Esophagus muscularis mucosa (tissue), 4 donors: ENCODE results near the gene AKAP17A. TPM values are rescaled to one million over a fixed set of nuclear protein-coding genes. Genes with fewer than 3 reads are reported as not detected.
"Not testable (repeated sequence)": the region's sequence is repeated elsewhere in the genome, so short reads cannot be mapped to it uniquely, and the experiment has no call there.

ENCODE experiments used
- DNase-seq: peaks from one replicate; pipeline ENCODE4 v3.0.0-alpha.2; 2017; ENCODE audit errors: extremely low spot score
- H3K27ac ChIP-seq, 4 donors: fragments of 200-600 bp; sonication (generic); replicated peaks in 1 of 4; 1 replicate in 3 of 4; 2 replicates in 1 of 4; pipeline ENCODE4 v1.5.1; 2016 to 2019; ENCODE audit warnings: mild to moderate bottlenecking in 1 of 4
- H3K27me3 ChIP-seq, 4 donors: fragments of 200-600 bp; sonication (generic); one replicate each; pipeline versions ENCODE4 v1.5.1 to v1.6.0; 2016 to 2019
- H3K36me3 ChIP-seq, 4 donors: fragments of 200-600 bp; sonication (generic); one replicate each; pipeline ENCODE4 v1.5.1; 2016 to 2019
- H3K4me1 ChIP-seq, 4 donors: fragments of 200-600 bp; sonication (generic); one replicate each; pipeline ENCODE4 v1.5.1; 2016 to 2019
- H3K4me3 ChIP-seq, 4 donors: fragments of 200-600 bp; sonication (generic); 1 replicate in 2 of 4; 2 replicates in 2 of 4; pipeline ENCODE4 v1.5.1; 2016 to 2019; ENCODE audit warnings: mild to moderate bottlenecking in 4 of 4, moderate library complexity in 1 of 4
- H3K9me3 ChIP-seq, 4 donors: fragments of 200-600 bp; sonication (generic); 1 replicate in 3 of 4; 2 replicates in 1 of 4; pipeline ENCODE4 v1.5.1; 2016 to 2019
- EP300 ChIP-seq: sonication (generic); formaldehyde crosslinking; IDR thresholded peaks from one replicate; pipeline ENCODE4 v1.6.1; 2017; ENCODE audit warnings: antibody characterized with exemption
- POLR2A ChIP-seq: fragments of 450-650 bp; IDR thresholded peaks from one replicate; pipeline ENCODE4 v1.6.1; 2017; ENCODE audit warnings: antibody characterized with exemption, moderate library complexity, mild to moderate bottlenecking, low read depth
- POLR2AphosphoS5 ChIP-seq, 2 donors: sonication (generic); formaldehyde crosslinking; IDR thresholded peaks; one replicate each; pipeline ENCODE4 v1.6.1; 2017; ENCODE audit warnings: antibody characterized with exemption in 2 of 2
- WGBS: methylation state at CpG from one replicate; pipeline ENCODE4 v1.1.5; 2018; 5-methylcytosine and 5-hydroxymethylcytosine counted together
- intact Hi-C: fragments of 100-400 bp; cut with DNase I; formaldehyde crosslinking; loops from one replicate; pipeline ENCODE4 v1.15.1; 2023
- total RNA-seq, 4 donors: library from RNA; depleted of rRNA; stranded (reverse); fragments of >200 nt; gene quantifications; one replicate each; pipeline versions ENCODE4 v1.1.0 to v1.2.1, GENCODE V29; 2016
- TF ChIP-seq, protein P1 (sequence below), 3 experiments: fragments of 200-600 bp in 2 of 3; fragments of 450-650 bp in 1 of 3; sonication (generic) in 2 of 3; IDR thresholded peaks; one replicate each; pipeline ENCODE4 v1.5.1; 2017 to 2019; ENCODE audit warnings: antibody characterized with exemption in 3 of 3, mild to moderate bottlenecking in 2 of 3, moderate library complexity in 1 of 3

AKAP17A gene
- total RNA-seq, 4 donors from 2014 or later: 23.4 to 36.8 (median 31.0) TPM

DNA sequence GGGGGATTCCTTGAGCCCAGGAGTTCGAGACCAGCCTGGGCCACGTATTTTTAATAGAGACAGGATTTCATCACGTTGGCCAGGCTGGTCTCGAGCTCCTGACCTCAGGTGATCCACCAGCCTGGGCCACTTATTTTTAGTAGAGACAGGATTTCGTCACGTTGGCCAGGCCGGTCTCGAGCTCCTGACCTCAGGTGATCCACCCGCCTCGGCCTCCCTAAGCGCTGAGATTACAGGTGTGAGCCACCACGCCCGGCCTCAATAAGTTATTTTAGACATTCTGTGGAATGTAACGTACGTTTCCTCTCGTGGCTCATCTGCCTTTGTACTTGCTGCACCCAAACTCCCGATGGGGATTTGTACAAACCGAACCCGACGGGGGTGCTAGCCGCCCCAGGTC lies 32.3 kb downstream of the AKAP17A start:
- DNase-seq: no peak
- WGBS: 91% methylated on average over 19 of the region's 21 CpGs
- no peak overlapping the region for H3K4me3 ChIP-seq
- TF ChIP-seq, protein P1, sequence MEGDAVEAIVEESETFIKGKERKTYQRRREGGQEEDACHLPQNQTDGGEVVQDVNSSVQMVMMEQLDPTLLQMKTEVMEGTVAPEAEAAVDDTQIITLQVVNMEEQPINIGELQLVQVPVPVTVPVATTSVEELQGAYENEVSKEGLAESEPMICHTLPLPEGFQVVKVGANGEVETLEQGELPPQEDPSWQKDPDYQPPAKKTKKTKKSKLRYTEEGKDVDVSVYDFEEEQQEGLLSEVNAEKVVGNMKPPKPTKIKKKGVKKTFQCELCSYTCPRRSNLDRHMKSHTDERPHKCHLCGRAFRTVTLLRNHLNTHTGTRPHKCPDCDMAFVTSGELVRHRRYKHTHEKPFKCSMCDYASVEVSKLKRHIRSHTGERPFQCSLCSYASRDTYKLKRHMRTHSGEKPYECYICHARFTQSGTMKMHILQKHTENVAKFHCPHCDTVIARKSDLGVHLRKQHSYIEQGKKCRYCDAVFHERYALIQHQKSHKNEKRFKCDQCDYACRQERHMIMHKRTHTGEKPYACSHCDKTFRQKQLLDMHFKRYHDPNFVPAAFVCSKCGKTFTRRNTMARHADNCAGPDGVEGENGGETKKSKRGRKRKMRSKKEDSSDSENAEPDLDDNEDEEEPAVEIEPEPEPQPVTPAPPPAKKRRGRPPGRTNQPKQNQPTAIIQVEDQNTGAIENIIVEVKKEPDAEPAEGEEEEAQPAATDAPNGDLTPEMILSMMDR (IDR thresholded peaks at IDR 0.05): no peak
- TF ChIP-seq POLR2A (no peak), EP300 (no peak), POLR2AphosphoS5 (IDR thresholded peaks at IDR 0.05) (no peak)
- no peaks in the 10 kb centered on the region for H3K36me3 ChIP-seq
- no peaks in the 10 kb centered on the region for H3K27me3 ChIP-seq
- intact Hi-C loops: no loop called here
- H3K9me3 ChIP-seq: no peaks in the 10 kb centered on the region
- H3K27ac ChIP-seq: no peak overlapping the region
- H3K4me1 ChIP-seq: no peaks in the 10 kb centered on the region

DNA sequence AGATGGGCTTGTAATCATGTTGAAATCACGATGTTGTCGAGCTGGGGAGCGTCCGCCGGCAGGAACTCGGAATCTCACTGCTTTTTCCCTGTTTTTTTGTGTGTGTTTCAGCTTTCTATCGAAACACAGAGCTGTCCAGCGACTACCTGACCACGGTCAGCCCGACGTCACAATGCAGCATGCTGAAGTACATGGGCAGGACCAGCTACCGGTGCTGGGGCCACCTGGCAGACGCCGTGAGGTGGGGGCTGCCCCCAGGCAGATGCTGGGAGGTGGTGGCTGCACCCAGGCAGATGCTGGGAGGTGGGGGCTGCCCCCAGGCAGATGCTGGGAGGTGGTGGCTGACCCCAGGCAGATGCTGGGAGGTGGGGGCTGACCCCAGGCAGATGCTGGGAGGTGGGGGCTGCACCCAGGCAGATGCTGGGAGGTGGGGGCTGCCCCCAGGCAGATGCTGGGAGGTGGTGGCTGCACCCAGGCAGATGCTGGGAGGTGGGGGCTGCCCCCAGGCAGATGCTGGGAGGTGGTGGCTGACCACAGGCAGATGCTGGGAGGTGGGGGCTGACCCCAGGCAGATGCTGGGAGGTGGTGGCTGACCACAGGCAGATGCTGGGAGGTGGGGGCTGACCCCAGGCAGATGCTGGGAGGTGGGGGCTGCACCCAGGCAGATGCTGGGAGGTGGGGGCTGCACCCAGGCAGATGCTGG lies 32.9 kb downstream of the AKAP17A start:
- not testable (repeated sequence) for DNase-seq

DNA sequence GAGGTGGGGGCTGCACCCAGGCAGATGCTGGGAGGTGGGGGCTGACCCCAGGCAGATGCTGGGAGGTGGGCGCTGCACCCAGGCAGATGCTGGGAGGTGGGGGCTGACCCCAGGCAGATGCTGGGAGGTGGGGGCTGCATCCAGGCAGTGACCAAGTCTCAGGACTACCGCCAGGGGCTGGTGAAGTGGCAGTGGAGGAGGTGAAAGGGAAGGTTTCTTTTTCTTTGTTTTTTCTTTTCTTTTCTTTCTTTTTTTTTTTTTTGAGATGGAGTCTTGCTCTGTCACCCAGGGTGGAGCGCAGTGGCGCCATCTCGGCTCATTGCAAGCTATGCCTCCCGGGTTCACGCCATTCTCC lies 33.4 kb downstream of the AKAP17A start:
- H3K36me3 ChIP-seq, intact Hi-C loops, H3K27ac ChIP-seq, DNase-seq, H3K27me3 ChIP-seq, H3K9me3 ChIP-seq, H3K4me3 ChIP-seq, H3K4me1 ChIP-seq: not testable (repeated sequence)
- WGBS: 96% methylated on average over 7 of the region's 7 CpGs

More for the DNA sequence above, 32.9 kb downstream of the AKAP17A start:
- WGBS: 87% methylated on average over 11 of the region's 14 CpGs
- H3K27me3 ChIP-seq, H3K27ac ChIP-seq, H3K36me3 ChIP-seq, H3K9me3 ChIP-seq, H3K4me1 ChIP-seq, intact Hi-C loops, H3K4me3 ChIP-seq: not testable (repeated sequence)

DNA sequence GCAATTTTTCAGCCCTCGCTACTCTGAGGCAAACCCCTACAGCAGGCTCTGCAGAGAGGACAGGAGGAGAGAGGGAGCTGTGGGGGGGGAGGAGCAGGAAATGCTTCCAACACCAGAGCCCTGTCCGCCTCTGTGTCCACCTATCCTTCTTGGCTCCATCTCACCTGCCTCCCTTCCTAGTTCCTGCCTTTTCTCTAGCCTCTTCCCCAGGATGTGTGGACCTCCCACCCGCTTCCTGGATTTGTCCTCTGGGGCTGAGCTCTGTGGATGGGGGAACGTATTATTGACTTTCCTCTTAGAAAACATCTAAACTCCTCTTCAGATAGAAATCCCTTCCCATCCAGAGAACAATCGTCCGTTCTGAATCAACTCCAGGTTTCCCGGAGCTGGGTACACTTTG lies 37.8 kb downstream of the AKAP17A start:
- DNase-seq: no peak
- Histone ChIP-seq H3K9me3 (no peaks in the 10 kb centered on the region), H3K36me3 (no peaks in the 10 kb centered on the region), H3K27ac (no peak overlapping the region), H3K27me3 (no peaks in the 10 kb centered on the region), H3K4me3 (no peak overlapping the region), H3K4me1 (no peaks in the 10 kb centered on the region)
- WGBS: 76% methylated on average over 7 of the region's 7 CpGs
- intact Hi-C loops: no loop called here
- TF ChIP-seq, protein P1 (IDR thresholded peaks at IDR 0.05): no peak
- TF ChIP-seq POLR2AphosphoS5 (IDR thresholded peaks at IDR 0.05): no peak
- TF ChIP-seq EP300: no peak
- TF ChIP-seq POLR2A: no peak

DNA sequence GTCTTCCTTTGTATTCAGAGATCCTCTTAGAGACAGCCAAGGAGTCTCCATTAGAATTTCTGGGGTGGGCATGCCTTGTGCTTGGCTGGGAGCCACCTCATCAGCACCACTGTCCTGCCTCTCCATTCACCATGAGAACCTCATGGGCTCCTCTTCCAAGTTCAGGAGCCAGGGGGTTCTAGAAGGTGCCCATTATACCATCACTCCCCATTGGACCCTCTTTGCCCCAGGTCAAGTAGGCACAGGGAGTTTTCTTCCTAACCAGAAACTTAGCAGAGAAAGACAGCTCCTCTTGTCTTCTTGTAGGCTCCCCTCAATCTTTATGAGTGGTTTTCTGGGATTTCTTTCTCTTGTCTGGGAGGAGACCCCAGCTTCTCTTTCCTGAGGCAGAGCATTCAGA lies 54.6 kb downstream of the AKAP17A start:
- Histone ChIP-seq H3K36me3 (no peaks in the 10 kb centered on the region), H3K27ac (no peak overlapping the region), H3K27me3 (peaks cover 0 to 15% (median 0%) of the 10 kb centered on the region in 4 donors), H3K4me1 (peaks cover 0 to 5% (median 0%) of the 10 kb centered on the region in 4 donors), H3K4me3 (no peak overlapping the region), H3K9me3 (peaks cover 0 to 22% (median 8%) of the 10 kb centered on the region in 4 donors)
- intact Hi-C loops: loop anchor here (5.0 kb wide), 1 partner anchor 946 kb away; no protein-coding TSS in a partner anchor
- TF ChIP-seq POLR2AphosphoS5 (IDR thresholded peaks at IDR 0.05): no peak
- TF ChIP-seq POLR2A: no peak
- TF ChIP-seq, protein P1 (IDR thresholded peaks at IDR 0.05): no peak
- no peak for TF ChIP-seq EP300
- no peak for DNase-seq

DNA sequence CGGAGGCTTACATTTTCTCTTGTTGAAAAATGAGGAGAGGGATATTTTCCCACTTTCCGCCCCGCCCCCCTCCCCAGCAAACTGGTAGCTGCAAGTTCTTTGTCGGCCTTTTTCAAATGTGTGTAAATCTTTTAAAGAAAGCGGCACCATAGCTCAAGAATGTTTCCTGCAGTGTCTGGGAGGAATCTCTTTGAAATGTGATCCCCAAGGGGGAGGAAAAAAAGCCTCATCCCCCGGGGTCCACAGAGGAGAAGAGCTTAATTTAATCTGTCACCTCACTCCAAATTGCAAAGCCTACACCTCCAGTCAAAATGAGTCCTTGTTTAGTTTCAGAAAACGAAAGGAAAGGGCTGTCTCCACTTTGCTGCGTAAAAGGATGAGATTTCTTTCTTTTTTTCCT lies 58.2 kb downstream of the AKAP17A start:
- Histone ChIP-seq H3K9me3 (peaks cover 0 to 22% (median 8%) of the 10 kb centered on the region in 4 donors), H3K27me3 (peaks cover 0 to 15% (median 0%) of the 10 kb centered on the region in 4 donors), H3K36me3 (no peaks in the 10 kb centered on the region), H3K27ac (no peak overlapping the region), H3K4me1 (peaks cover 0 to 5% (median 0%) of the 10 kb centered on the region in 4 donors), H3K4me3 (no peak overlapping the region)
- TF ChIP-seq POLR2AphosphoS5 (IDR thresholded peaks at IDR 0.05): no peak
- no peak for TF ChIP-seq EP300
- TF ChIP-seq, protein P1 (IDR thresholded peaks at IDR 0.05): no peak
- TF ChIP-seq POLR2A: no peak
- DNase-seq: no peak
- 34% methylated on average over 8 of the region's 8 CpGs for WGBS
- intact Hi-C loops: loop anchor here (5.0 kb wide), 1 partner anchor 943 kb away; no protein-coding TSS in a partner anchor
